CD14-positive monocyte (primary cell): ENCODE measurements around the gene FADS3. TPM values are rescaled to one million over a fixed set of nuclear protein-coding genes. Genes with fewer than 3 reads are reported as not detected.
"Not testable (repeated sequence)": the region's sequence is repeated elsewhere in the genome, so short reads cannot be mapped to it uniquely, and the experiment has no call there.

Experiments used
- DNase-seq, 3 donors: peaks; one replicate each; pipeline ENCODE4 v3.0.0-alpha.2; 2011 to 2022
- H2AFZ ChIP-seq: 2 replicates; pipeline ENCODE4 v1.6.0; 2012; ENCODE audit warnings: mild to moderate bottlenecking, low read depth, low read length, inconsistent platforms; ENCODE audit not compliant: insufficient read depth, poor library complexity, severe bottlenecking
- H3K27ac ChIP-seq, 2 donors: 1 replicate in 1 of 2; 2 replicates in 1 of 2; pipeline ENCODE4 v1.5.1; 2012 to 2013; ENCODE audit warnings: low read length in 2 of 2, control low read depth in 1 of 2, inconsistent platforms in 1 of 2, low read depth in 1 of 2, mild to moderate bottlenecking in 1 of 2
- H3K27me3 ChIP-seq, 2 donors: one replicate each; pipeline versions ENCODE4 v1.6.0 to v1.6.1; 2011 to 2013; ENCODE audit warnings: low read length in 2 of 2; ENCODE audit not compliant: control insufficient read depth in 2 of 2, insufficient read depth in 2 of 2
- H3K36me3 ChIP-seq, 2 donors: replicated peaks in 1 of 2; 1 replicate in 1 of 2; 2 replicates in 1 of 2; pipeline versions ENCODE4 v1.5.1 to v1.6.1; 2012 to 2013; ENCODE audit warnings: low read length in 2 of 2, control low read depth in 1 of 2, inconsistent platforms in 1 of 2, mild to moderate bottlenecking in 1 of 2; ENCODE audit not compliant: insufficient read depth in 2 of 2, control insufficient read depth in 1 of 2
- H3K4me1 ChIP-seq, 2 donors: 1 replicate in 1 of 2; 2 replicates in 1 of 2; pipeline versions ENCODE4 v1.5.1 to v1.6.1; 2012 to 2013; ENCODE audit warnings: low read length in 2 of 2, control low read depth in 1 of 2, inconsistent platforms in 1 of 2, mild to moderate bottlenecking in 1 of 2, moderate library complexity in 1 of 2; ENCODE audit not compliant: insufficient read depth in 2 of 2, control insufficient read depth in 1 of 2
- H3K4me2 ChIP-seq: replicated peaks from 2 replicates; pipeline ENCODE3; 2012; ENCODE audit warnings: low read length, moderate library complexity, mild to moderate bottlenecking; ENCODE audit not compliant: poor library complexity, severe bottlenecking; ENCODE audit errors: extremely low read depth
- H3K4me3 ChIP-seq, 3 experiments: fragments of 200-600 bp in 1 of 3; sonication (generic) in 1 of 3; replicated peaks in 1 of 3; 1 replicate in 2 of 3; 2 replicates in 1 of 3; pipeline ENCODE4 v1.5.1; 2011 to 2013; ENCODE audit warnings: low read length in 3 of 3, mild to moderate bottlenecking in 3 of 3, control low read depth in 2 of 3, low read depth in 2 of 3, inconsistent platforms in 1 of 3, moderate library complexity in 1 of 3
- H3K79me2 ChIP-seq: 2 replicates; pipeline ENCODE4 v1.6.0; 2012; ENCODE audit warnings: mild to moderate bottlenecking, control low read depth, inconsistent platforms, low read length, moderate library complexity; ENCODE audit not compliant: insufficient read depth
- H3K9ac ChIP-seq: 2 replicates; pipeline ENCODE4 v1.6.0; 2017; ENCODE audit warnings: low read length, mild to moderate bottlenecking; ENCODE audit not compliant: insufficient read depth, poor library complexity, severe bottlenecking
- H3K9me3 ChIP-seq, 2 donors: replicated peaks in 1 of 2; 1 replicate in 1 of 2; 2 replicates in 1 of 2; pipeline versions ENCODE4 v1.5.1 to v1.6.1; 2012 to 2013; ENCODE audit warnings: low read length in 2 of 2, control low read depth in 1 of 2; ENCODE audit not compliant: control insufficient read depth in 1 of 2, insufficient read depth in 1 of 2
- H4K20me1 ChIP-seq: 2 replicates; pipeline ENCODE4 v1.6.0; 2012; ENCODE audit warnings: mild to moderate bottlenecking, low read length, control low read depth, moderate library complexity; ENCODE audit not compliant: insufficient read depth
- H3K27ac Mint-ChIP-seq, 7 donors: one replicate each; pipeline ENCODE4 v1.8.0; 2020; ENCODE audit warnings: mild to moderate bottlenecking in 7 of 7, mixed read lengths in 7 of 7, moderate library complexity in 6 of 7, inconsistent platforms in 2 of 7
- H3K27me3 Mint-ChIP-seq, 3 donors: one replicate each; pipeline ENCODE4 v1.8.0; 2021 to 2022; ENCODE audit warnings: low read depth in 3 of 3, mild to moderate bottlenecking in 3 of 3, mixed read lengths in 3 of 3, moderate library complexity in 3 of 3, inconsistent platforms in 1 of 3
- H3K36me3 Mint-ChIP-seq, 2 donors: one replicate each; pipeline ENCODE4 v1.8.0; 2020; ENCODE audit warnings: mixed read lengths in 2 of 2, inconsistent platforms in 1 of 2, mild to moderate bottlenecking in 1 of 2
- H3K4me1 Mint-ChIP-seq: one replicate; pipeline ENCODE4 v1.8.0; 2020; ENCODE audit warnings: mild to moderate bottlenecking, mixed read lengths
- H3K4me3 Mint-ChIP-seq, 2 donors: one replicate each; pipeline ENCODE4 v1.8.0; 2020; ENCODE audit warnings: mild to moderate bottlenecking in 2 of 2, mixed read lengths in 2 of 2, moderate library complexity in 1 of 2
- H3K9me3 Mint-ChIP-seq, 7 donors: one replicate each; pipeline ENCODE4 v1.8.0; 2020 to 2022; ENCODE audit warnings: mixed read lengths in 7 of 7, mild to moderate bottlenecking in 6 of 7, moderate library complexity in 6 of 7, inconsistent platforms in 2 of 7
- CTCF ChIP-seq: fragments of 200-600 bp; IDR thresholded peaks from one replicate; pipeline ENCODE4 v1.8.0; 2022; ENCODE audit warnings: antibody characterized with exemption, mild to moderate bottlenecking
- WGBS: methylation state at CpG from one replicate; pipeline ENCODE4 v1.1.5; 2013; ENCODE audit warnings: missing lambda C conversion rate; ENCODE audit not compliant: insufficient coverage; 5-methylcytosine and 5-hydroxymethylcytosine counted together
- intact Hi-C, 2 donors: fragments of 100-400 bp; cut with micrococcal nuclease; formaldehyde crosslinking; loops; one replicate each; pipeline versions ENCODE4 v1.15.0 to v1.15.1; 2023
- polyA plus RNA-seq, 3 donors: library from polyadenylated mRNA; depleted of rRNA in 1 of 3; unstranded in 2 of 3; stranded (reverse) in 1 of 3; fragments of 300-500 nt in 2 of 3; fragments of >200 nt in 1 of 3; fragmentation: Illumina TruSeq in 2 of 3; gene quantifications; 1 replicate in 2 of 3; 2 replicates in 1 of 3; pipeline ENCODE4 v1.2.3, GENCODE V29; 2012 to 2021

Gene FADS3
- polyA plus RNA-seq, 3 donors: 2.5 to 6.8 (median 5.8) TPM

- H3K27me3 Mint-ChIP-seq: peaks cover 1 to 10% (median 5%) of the 10 kb centered on the region in 3 donors
- no peaks in the 10 kb centered on the region for H3K36me3 Mint-ChIP-seq
- H3K79me2 ChIP-seq: no peaks in the 10 kb centered on the region
- H3K27ac ChIP-seq: no peak overlapping the region
- no peaks in the 10 kb centered on the region for H3K4me1 ChIP-seq
- intact Hi-C loops: loop anchor here in 1 of 2 donors (10.0 kb wide), 1 partner anchor 78 kb away; no protein-coding TSS in a partner anchor
- H3K9me3 ChIP-seq: no peaks in the 10 kb centered on the region
- WGBS: 63% methylated on average over 3 of the region's 6 CpGs
- no peak overlapping the region for H3K9ac ChIP-seq
- DNase-seq: no peak
- H3K4me2 ChIP-seq: no peak overlapping the region
- H3K4me3 Mint-ChIP-seq: no peak overlapping the region
- H3K4me3 ChIP-seq: no peak overlapping the region
- no peaks in the 10 kb centered on the region for H3K4me1 Mint-ChIP-seq
- H4K20me1 ChIP-seq: no peaks in the 10 kb centered on the region
- H3K27ac Mint-ChIP-seq: no peak overlapping the region
- no peak for TF ChIP-seq CTCF
- H3K9me3 Mint-ChIP-seq: peaks cover 0 to 4% (median 2%) of the 10 kb centered on the region in 7 donors
- no peaks in the 10 kb centered on the region for H3K36me3 ChIP-seq
- H3K27me3 ChIP-seq: no peaks in the 10 kb centered on the region
- no peak overlapping the region for H2AFZ ChIP-seq
Measured at GRCh38 chr11:61882879-61883278, 8.5 kb downstream of the FADS3 start.

GRCh38 chr11:61882267-61882666 is 9.1 kb downstream of the FADS3 start:
- not testable (repeated sequence) for H3K9ac ChIP-seq, H3K27ac ChIP-seq, H3K27me3 Mint-ChIP-seq, H3K36me3 Mint-ChIP-seq, H3K4me2 ChIP-seq, H3K27ac Mint-ChIP-seq, H4K20me1 ChIP-seq, H3K36me3 ChIP-seq, H3K27me3 ChIP-seq, DNase-seq, H3K9me3 Mint-ChIP-seq, H3K4me1 Mint-ChIP-seq, H3K9me3 ChIP-seq, H3K4me3 ChIP-seq, H2AFZ ChIP-seq, H3K4me1 ChIP-seq, H3K79me2 ChIP-seq, H3K4me3 Mint-ChIP-seq
- WGBS: 81% methylated on average over 3 of the region's 3 CpGs
- intact Hi-C loops: loop anchor here in 1 of 2 donors (10.0 kb wide), 1 partner anchor 77 kb away; no protein-coding TSS in a partner anchor
